ENCODE results near the gene TTC9C. TPM values are rescaled to one million over a fixed set of nuclear protein-coding genes. Genes with fewer than 3 reads are reported as not detected.

The TTC9C gene
- total and polyA plus RNA-seq, 2 of the 8 experiments (the other 6 are each of a cell fraction or from before 2014, with no cell fraction given) = 25.4 to 34.1 TPM

DNA sequence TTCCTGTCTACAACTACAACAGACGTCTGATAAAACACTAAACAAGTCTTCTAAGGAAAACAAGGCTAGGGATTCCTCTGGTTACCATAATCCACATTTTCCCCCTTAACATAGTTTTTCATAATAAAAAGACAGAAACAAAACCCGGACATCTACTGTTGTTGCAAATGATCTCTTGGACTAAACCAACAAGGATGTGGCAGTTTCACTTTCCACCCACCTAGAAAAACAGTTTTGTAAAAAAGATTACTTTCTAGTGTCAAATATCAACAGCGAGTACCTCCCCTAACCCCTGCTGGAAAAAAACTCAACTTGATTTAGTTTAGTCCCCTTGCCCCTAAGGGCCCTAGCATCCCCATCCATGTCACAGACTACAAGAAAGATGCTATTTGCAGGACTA is 15.4 kb upstream of the TTC9C start (continued):
- TF ChIP-seq GABPA (IDR thresholded peaks at IDR 0.05; ENCODE audit: borderline replicate concordance, insufficient read depth, low read length) (no peak), NRF1 (IDR thresholded peaks at IDR 0.05; ENCODE audit: low read depth, low read length) (no peak)

All from H1 (cell line).